NCI-H1930 (cell line): Measurements from ENCODE around the gene TREH.
"Not testable (repeated sequence)": the region's sequence is repeated elsewhere in the genome, so short reads cannot be mapped to it uniquely, and the experiment has no call there.

ENCODE experiments used
- DNase-seq, 2 experiments: peaks; one replicate each; lab custom pipeline; 2025; lab: John Stamatoyannopoulos, UW

The TREH gene

DNA sequence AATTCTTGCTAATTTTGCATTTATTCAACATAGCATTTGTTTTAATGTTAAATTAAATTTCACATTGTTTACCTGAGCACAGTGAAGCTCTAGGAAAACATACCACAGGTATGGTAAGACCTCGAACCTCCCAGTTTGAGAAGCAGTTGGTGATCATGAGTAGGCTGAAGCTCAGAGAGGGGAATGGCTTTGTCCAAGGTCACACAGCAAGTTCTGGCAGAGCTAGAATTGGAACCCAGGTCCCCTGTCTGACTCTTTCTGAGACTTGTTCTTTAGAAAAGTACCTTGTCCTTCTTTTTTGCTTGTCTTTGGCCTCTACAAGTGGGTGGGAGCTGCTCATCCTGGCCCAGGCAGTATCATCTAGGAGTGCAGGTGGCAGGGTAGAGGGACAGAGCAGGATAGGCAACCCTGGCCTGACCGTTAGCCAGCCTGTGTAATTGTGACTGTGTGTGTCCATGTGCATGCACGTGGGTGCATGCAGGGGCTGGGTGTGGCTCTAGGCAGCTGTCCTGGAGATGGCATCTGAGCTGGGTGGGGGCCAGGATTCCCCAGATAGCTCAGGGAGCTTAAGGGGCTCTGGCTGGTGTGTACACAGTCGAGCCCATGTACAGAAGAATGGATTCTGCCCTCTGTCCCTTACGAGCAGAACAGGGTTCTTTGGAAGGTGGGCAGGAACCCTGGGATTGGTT, 50.4 kb downstream of the TREH start:
- DNase-seq: no peak

DNA sequence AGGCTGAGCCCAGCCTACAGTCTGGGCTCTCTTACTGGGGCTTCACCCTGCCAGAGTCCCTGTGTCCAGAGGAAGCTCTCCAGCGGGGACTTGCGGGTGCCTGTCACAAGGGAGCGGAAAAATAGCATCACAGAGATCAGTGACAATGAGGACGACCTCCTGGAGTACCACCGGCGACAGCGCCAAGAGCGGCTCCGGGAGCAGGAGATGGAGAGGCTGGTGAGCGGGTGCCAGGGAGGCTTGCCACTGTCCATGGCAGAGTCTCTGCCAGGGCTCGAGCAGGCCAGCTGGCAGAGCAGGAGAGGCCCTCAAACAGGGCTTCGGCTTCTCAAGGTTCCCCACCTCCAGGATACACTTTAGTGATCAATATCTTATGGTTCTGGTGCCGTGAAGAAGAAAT, 51.0 kb downstream of the TREH start:
- no peak for DNase-seq

DNA sequence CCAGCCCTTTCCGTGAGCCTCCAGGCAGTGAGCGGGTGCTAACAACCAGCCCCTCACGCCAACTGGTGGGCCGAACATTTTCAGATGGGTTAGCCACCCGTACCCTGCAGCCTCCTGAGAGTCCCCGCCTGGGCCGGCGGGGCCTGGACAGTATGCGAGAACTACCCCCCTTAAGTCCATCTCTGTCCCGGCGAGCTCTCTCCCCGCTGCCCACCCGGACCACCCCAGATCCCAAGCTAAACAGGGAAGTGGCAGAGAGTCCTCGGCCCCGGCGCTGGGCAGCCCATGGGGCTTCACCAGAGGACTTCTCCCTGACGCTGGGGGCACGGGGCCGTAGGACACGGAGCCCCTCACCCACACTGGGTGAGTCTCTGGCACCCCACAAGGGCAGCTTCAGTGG, 51.4 kb downstream of the TREH start:
- no peak for DNase-seq

DNA sequence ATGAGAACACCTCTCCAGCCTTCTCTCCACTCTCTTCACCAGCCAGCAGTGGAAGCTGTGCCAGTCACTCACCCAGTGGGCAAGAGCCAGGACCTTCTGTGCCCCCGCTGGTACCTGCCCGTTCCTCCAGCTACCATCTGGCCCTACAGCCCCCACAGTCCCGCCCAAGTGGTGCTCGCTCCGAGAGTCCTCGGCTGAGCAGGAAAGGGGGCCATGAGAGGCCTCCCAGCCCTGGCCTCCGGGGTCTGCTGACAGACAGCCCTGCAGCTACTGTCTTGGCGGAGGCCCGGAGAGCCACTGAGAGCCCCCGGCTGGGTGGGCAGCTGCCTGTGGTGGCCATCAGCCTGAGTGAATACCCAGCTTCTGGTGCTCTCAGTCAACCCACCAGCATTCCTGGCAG, 51.9 kb downstream of the TREH start:
- no peak for DNase-seq

DNA sequence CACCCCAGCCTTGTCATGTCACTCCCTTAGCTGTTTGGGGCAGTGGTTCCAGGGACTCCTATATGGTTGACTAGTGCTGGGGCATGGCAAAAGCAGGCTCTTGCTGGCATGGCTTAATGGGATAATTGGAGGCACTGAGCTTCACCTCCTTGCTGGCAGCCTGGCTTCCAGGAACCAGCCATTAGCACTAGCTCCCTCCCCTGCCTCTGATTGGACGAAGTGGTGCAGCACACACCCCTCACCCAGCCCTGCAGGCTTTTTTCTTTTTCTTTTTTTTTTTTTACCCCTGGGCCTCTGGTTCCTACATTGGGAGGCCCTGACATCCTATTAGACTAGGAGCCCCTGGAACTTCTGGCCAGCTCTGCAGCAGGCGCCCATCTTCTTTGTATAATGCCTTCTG, 53.5 kb downstream of the TREH start:
- DNase-seq: no peak

DNA sequence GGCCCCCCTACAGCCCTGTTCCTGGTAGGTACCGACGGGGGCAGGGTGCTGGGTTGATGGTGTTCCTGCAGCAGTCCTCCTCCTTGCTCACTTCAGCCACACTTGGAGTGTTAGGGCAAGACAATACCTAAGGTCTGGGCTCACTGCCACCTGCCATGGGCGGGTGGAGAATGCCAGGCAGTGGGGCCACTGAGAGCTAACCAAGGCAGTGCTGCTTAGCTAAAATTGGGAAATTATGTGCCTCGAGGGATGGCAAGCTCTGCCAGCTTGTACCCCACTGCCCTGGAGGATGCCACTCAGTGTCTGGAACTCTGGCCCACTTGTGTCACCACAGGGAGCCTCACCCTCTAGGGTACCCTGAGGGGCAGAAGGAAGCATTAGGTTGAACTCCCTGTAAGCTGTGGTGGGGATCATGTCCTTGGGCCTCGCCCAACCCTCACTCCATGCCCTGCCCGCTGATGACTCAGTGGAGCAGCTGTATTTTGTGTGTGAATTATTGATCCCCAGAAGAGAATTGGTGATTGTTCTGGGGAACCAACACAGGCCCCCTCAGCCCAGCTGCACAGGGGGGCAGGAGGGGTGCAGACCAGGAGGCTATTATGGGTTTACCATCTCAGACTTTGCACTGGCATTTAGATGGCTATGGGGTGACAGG, 54.3 kb downstream of the TREH start:
- no peak for DNase-seq

DNA sequence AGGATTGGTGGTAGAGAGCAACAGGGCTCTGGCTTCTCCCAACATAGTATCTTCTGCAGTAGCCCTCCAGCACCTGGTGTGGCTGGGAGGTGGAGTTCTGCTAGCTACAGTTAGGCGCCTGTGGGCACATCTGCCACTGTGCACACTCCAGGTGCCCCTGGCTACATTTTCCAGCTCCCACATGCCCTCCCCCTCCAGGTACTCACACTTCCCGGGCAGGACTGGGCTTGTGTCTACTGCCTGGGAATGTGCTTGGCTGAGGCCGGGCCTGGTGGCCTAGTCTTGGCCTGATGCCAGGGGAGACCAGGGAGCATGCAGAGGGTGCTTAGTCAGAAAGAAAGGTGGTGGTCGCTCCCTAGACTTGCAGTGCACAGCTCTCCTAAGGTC, 56.2 kb downstream of the TREH start:
- no peak for DNase-seq

DNA sequence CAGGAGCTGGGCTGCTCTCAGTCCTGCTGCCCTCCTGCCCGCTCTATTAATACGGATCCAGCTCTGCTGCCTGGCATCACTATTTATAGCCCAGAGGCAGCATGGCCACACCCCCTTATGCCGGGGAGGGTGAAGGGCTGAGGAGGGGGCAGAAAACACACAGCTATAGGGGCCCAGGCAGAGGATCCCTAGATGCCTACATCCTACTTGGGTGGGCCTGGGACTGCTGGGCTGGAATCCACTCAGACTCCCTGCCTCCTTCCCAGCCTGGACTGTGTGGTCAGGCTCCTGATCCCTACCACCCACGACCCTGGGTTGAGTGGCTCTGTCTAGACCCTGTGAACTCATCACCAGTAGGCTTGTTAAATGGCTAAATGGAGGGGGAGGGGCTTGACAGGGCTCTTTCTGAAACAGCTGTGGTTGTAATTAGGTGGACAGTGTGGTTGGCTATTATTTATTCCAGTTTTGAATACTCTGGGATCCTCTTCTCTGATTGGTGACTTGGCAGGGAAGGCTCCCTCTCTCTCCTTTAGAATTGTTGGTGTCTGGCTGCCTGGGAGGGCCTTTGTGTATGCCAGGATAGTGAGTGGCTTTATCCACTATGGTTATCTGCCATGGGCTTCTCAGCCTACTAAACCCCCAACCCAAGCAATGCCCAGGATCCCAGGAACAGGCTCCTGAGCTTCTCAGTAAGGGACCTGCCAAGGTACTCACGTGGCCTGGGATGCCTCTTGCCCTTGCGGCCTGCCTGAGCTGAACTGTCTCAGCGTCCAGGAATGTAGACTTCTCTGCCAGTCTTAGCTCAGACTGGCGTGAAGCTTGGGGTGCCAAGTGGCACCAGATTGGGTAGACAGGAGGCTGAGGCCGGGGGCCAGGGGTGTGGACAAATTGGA, 56.8 kb downstream of the TREH start:
- no peak for DNase-seq

DNA sequence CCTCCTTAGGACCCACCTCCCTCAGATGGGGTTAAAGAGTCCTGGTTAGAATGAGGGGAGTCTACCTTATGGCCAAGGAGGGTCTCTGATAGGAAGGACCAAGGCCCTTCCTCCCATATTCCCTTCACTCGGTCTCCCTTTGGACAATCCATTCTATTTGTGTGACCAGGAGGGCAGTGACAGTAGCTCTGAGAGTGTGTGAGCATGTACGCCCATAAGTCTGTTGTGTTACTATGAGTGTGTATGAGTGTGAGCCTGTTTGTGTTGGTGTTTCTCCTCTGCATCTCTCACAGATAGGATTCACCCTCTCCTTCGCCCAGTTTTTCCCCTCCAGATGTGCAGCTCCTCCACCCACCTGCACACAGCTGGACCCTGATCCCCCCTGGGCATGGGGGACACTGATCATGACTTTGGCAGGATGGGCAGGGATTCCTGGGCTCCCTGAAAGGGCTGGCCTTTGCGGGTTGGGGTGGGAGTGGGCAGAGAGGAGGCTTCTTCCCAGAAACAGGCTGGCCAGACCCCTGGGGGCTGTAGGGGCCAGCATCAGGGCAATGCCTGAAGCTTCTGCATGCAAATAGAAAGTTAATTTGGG, 57.6 kb downstream of the TREH start:
- no peak for DNase-seq

DNA sequence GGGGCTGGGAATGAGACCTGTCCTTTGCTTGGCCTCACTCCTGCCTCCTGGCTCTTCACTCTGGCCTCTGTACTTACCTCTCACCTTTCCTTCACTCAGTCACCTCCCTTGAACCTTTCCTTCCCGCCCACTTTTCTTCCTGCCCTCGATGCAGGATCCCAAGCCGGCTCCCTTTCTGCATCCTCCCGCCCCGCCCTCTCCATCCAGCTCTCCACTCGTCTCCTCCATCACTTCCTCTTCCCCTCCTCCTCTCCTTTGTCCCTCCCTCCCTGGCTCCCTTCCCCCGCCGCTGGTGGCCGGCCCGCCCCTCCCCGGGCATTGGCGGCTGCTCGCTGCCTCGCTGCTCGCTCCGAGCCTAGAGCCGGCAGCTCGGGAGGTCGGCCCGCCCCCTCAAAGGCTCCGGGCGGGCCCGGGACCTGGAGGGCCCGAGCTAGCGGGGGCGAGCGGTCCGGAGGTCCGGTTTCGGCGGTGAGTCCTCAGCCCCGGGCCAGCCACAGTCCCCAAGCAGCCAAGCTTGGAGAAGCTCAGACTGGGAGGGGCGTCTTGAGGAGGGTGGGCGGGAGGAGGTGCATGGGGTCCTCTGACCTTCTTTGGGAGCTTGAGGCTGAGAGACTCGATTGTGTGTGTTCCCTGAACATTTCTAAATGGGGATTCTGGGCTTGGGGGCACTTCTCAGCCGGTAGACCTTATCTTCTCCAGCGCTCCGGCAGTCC, 58.2 kb downstream of the TREH start:
- DNase-seq: peak; percentile 59 to 73

DNA sequence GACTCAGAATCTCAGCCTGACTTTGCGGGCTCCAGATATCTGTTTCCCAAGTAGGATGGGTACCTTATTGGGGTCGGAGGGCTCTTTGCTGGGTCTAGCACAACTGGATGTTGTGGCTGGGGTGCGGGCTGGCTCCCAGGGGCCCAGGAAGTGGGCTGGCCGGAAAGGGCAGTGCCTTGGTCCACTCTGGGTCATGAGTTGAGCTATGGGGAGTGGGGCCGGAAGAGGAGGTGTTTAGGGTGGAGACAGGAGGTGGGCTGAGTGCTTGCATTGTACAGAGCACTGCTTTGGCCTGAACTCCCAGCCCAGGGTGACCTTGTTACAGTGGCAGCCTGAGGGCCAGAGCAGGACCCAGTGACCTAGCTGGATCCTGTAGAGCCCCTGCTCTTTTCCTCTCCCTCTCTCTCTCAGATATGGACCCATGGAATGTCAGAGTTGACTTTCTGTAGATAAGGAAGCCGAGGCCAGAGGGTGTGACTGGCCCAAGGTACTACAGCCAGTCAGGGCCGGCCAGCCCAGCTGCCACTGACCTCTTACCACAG, 58.9 kb downstream of the TREH start:
- no peak for DNase-seq

DNA sequence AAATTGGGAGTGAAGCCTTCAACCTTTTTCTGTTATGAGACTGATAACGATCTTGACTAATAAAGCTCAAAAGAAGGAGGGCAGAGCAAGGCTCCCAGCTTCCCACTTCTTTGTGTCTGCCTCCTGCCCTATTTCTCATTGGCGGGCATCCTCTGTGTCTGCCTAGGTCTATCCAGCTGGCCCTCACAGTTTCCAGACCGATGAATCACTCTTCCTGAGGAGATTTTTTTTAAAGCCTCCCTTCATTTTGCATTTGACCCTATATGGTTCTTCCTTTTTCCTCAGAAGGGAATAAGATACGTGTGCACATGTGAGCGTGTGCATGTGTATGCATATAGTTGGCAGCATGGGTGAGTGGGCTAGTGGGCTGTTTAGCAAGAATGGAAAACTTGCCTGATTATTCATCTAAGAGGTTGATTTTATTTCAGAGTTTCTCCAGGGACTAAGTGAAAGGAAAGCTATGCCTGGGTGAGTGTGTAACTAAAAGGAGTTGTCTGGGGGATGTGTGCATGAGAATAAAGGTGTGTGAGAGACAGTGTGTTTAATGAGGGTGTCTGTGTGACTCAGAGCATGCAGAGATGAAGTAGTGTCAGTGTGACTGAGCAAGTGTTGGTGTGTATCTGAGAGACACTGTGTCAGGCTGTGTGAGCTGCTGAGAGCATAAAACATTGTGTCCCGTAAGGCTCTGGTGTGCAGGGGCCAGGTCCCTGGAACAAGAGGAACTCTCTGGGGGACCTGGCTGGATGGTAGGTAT, 59.8 kb downstream of the TREH start:
- no peak for DNase-seq

DNA sequence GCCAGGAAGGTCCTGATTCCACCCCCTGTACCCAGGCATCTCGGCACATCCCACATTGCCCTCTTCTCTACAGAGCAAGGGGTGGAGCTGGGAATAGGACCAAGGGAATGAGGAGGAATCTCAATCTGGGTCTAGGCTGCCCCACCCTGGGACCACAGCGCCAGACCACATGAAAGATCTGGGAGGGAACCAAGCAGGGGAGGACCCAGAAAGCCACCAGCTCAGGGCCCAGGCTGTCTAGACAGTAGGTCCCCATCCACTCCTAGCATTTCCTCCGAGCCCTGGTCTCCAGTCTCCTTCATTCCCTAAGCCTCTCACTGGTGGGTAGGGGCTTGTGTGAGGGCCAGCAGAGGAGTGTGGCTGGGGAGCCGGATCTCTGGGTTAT, 60.5 kb downstream of the TREH start:
- DNase-seq: no peak

DNA sequence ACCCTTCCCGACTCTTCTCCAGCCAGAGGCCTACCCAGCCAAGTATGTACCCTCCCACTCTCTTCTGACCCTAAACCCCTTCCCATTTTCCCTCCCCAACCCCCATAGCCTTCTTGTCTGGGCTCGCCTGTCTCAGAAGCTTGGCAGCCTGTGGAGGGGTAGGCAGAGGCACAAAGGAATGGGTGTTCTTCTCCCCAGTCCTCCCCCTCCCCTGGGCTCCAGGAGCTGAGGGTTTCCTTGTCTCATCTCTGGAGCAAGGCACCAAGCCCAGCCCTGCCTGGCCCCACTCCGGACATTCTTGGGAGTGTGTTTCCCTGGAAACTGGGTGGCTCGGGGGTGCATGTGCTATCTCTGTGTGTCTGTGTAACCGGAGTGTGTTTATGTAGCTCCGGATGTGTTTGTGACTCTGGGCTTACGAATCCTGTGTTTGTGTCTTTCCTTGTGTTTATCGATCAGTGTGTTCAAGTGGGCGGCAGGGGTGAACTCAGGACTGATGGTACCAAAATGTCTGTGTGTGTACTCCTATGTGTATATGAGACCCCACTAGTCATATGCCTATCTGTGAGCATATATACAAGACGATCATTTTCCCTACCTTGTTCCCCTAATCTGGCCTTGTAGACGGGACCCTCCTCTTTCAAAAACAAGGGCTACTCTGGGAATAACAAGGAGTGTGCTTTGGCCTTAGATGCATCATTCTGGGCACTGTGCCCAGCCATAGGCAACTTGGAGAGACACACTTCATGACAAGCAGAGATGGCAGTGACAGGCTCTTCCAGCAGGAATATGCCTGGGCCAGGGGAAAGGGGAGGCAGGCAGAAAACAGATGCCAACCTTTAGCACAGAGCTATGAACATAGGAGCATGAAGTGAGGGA, 61.1 kb downstream of the TREH start:
- no peak for DNase-seq

DNA sequence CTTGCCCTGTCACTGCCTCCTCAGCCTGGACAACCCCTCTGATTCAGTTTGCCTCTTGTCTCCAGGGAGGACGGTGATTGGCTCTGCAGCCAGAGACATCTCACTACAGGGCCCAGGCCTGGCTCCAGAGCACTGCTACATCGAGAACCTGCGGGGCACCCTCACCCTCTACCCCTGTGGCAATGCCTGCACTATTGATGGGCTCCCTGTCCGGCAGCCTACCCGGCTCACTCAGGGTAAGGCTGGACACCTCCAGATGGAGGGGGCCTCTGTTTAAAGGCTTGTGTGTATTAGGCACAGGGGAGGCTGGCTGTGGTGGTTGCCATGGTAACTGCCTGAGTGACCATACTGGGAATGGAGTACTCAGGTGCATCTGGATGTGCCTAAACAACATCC, 63.5 kb downstream of the TREH start:
- DNase-seq: no peak

DNA sequence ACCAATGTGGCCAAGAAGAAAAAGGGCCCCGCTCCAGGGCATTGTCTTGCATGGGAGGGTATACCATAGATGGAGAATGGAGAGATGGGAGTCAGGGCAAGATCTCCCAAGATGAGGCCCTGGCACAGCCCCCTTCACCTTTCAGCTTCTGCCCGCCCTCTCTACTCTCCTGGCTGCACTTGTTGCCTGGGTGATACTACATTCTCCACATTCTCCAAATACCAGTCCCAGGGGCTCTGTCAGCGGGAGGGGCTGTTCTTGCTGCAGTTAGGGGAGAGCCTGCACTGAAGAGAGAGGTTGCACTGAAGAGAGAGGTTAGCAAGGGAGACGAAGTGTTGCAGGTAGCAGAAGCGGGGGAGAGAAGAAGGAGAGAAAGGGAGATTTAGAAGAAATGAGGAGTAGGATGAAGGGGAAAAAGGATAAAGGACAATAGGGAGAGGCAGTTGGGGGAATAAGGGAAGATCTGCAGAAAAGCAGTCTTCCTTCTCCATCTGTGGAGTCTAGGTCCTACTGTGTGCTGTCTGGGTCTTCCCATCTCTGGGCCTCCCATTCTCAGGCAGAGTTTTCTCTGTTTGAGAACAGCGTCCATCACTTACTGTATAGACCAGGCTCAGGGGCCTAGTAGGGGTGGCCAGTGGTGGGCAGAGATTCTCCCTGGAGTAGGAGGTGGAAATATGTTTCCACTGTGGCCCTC, 64.0 kb downstream of the TREH start:
- DNase-seq: no peak

DNA sequence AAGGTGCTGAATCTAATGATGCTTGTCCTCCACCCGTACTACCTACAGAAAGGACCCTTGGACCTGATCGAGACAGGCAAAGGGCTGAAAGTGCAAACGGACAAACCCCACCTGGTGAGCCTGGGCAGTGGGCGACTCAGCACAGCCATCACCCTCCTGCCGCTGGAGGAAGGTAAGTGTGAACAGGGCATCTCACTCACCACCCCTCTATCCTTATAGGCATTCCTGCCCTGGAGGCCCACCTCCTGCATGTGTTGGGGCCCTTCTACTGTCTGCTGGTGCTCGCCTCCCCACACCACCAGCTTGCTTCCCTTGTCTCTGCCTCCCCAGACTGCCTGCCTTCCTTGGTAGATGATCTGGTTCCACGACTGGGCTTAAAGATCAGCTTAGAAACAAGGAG, 64.9 kb downstream of the TREH start:
- DNase-seq: no peak

DNA sequence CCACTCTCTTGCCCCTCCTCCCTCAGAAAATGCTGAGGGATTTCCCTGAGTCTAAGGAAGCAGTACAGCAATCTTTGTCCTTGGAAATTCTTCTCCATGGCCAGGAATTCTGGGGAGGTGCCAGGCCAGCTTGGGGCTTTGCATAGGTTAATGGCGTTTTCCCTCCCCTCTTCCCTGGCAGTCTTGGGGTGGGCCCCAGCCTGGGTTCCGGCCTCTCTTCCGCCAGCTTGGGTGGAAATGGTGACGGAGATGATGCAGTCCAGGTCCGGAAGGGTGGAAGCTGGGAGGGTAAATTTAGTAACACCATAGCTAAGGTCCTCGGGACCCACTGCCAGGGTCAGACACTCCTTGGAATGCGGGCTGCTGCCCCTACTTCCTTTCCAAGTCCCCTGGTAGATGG, 67.1 kb downstream of the TREH start:
- no peak for DNase-seq

DNA sequence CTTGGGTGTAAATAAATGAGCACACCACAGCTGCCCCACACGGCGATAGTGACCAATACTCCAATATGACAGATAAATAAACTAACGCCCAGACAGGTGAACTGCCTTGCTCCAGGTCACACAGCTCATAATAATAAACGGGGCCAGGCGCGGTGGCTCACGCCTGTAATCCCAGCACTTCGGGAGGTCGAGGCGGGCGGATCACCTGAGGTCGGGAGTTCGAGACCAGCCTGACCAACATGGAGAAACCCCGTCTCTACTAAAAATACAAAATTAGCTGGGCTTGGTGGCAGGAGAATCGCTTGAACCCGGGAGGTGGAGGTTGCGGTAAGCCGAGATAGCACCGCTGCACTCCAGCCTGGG, 68.0 kb downstream of the TREH start:
- DNase-seq: not testable (repeated sequence)
